ENCODE data around the gene ZMYND11. TPM values are rescaled to one million over a fixed set of nuclear protein-coding genes. Genes with fewer than 3 reads are reported as not detected.
A peak's percentile ranks its signal among the peaks of the same experiment; 100 is the strongest.

The ZMYND11 gene
- total RNA-seq, 1 experiment from 2014 or later, result 101 TPM

- H3K9me3 Mint-ChIP-seq (ENCODE audit: unreplicated experiment), result no peaks in the 10 kb centered on the region
- POLR2A ChIA-PET, result no interaction called here
- no peaks in the 10 kb centered on the region for H3K36me3 Mint-ChIP-seq (ENCODE audit: insufficient read depth, unreplicated experiment)
- Histone ChIP-seq H3K36me3 (ENCODE audit: control insufficient read depth, insufficient read depth, low read length) (no peaks in the 10 kb centered on the region), H3K4me1 (no peaks in the 10 kb centered on the region), H3K4me3 (ENCODE audit: low read depth, low read length) (no peak overlapping the region), H3K27me3 (replicated peaks; ENCODE audit: control insufficient read depth, insufficient read depth, low read length) (no peaks in the 10 kb centered on the region; the same call in 1 of the 2 replicates), H3K9me3 (peaks cover 10% of the 10 kb centered on the region; the same call in 1 of the 2 replicates)
- H3K27ac Mint-ChIP-seq (ENCODE audit: unreplicated experiment), result no peak overlapping the region
- H3K27me3 Mint-ChIP-seq (ENCODE audit: insufficient read depth, unreplicated experiment), result no peaks in the 10 kb centered on the region
- CTCF ChIA-PET, result no interaction called here
- intact Hi-C loops (cut with micrococcal nuclease; ENCODE audit: unreplicated experiment), result no loop called here
- H3K4me1 Mint-ChIP-seq (ENCODE audit: low read depth, unreplicated experiment), result no peaks in the 10 kb centered on the region
- BruUV-seq (replicated peaks), result no TSS peak
- no peak for TF ChIP-seq CTCF (IDR thresholded peaks at IDR 0.05; ENCODE audit: insufficient read depth in 1 of 2, low read depth in 1 of 2, low read length in 1 of 2, severe bottlenecking in 1 of 2, unreplicated experiment in 1 of 2)
- H3K4me3 Mint-ChIP-seq (ENCODE audit: unreplicated experiment), result no peak overlapping the region
- DNase-seq, result no peak
These were observed 28.5 kb upstream of the ZMYND11 start for GRCh38 chr10:106740-107139.

GRCh38 chr10:112246-112645 is 23.0 kb upstream of the ZMYND11 start:
- H3K4me1 ChIP-seq, result peaks cover 13% of the 10 kb centered on the region
- no peak for DNase-seq
- POLR2A ChIA-PET, result no interaction called here
- Mint-ChIP-seq H3K4me3 (ENCODE audit: unreplicated experiment) (no peak overlapping the region), H3K4me1 (ENCODE audit: low read depth, unreplicated experiment) (peaks cover 6% of the 10 kb centered on the region), H3K27ac (ENCODE audit: unreplicated experiment) (peak overlapping the region; percentile 45), H3K36me3 (ENCODE audit: insufficient read depth, unreplicated experiment) (no peaks in the 10 kb centered on the region), H3K9me3 (ENCODE audit: unreplicated experiment) (no peaks in the 10 kb centered on the region), H3K27me3 (ENCODE audit: insufficient read depth, unreplicated experiment) (no peaks in the 10 kb centered on the region)
- no peaks in the 10 kb centered on the region for H3K36me3 ChIP-seq (ENCODE audit: control insufficient read depth, insufficient read depth, low read length)
- no TSS peak for BruUV-seq (replicated peaks)
- intact Hi-C loops (cut with micrococcal nuclease; ENCODE audit: unreplicated experiment), result no loop called here
- no peak overlapping the region for H3K4me3 ChIP-seq (ENCODE audit: low read depth, low read length)
- no peak for TF ChIP-seq CTCF (IDR thresholded peaks at IDR 0.05; ENCODE audit: insufficient read depth in 1 of 2, low read depth in 1 of 2, low read length in 1 of 2, severe bottlenecking in 1 of 2, unreplicated experiment in 1 of 2)
- H3K9me3 ChIP-seq, result no peaks in the 10 kb centered on the region
- H3K27me3 ChIP-seq (replicated peaks; ENCODE audit: control insufficient read depth, insufficient read depth, low read length), result no peaks in the 10 kb centered on the region; the same call in 1 of the 2 replicates
- CTCF ChIA-PET, result no interaction called here

GRCh38 chr10:124874-125273 is 10.4 kb upstream of the ZMYND11 start:
- CTCF ChIA-PET, result no interaction called here
- no TSS peak for BruUV-seq (replicated peaks)
- TF ChIP-seq CTCF (IDR thresholded peaks at IDR 0.05; ENCODE audit: insufficient read depth in 1 of 2, low read depth in 1 of 2, low read length in 1 of 2, severe bottlenecking in 1 of 2, unreplicated experiment in 1 of 2), result no peak
- Histone ChIP-seq H3K4me1 (peaks cover 24% of the 10 kb centered on the region), H3K4me3 (ENCODE audit: low read depth, low read length) (no peak overlapping the region), H3K9me3 (peaks cover 4% of the 10 kb centered on the region; the same call in 1 of the 2 replicates), H3K36me3 (ENCODE audit: control insufficient read depth, insufficient read depth, low read length) (no peaks in the 10 kb centered on the region), H3K27me3 (replicated peaks; ENCODE audit: control insufficient read depth, insufficient read depth, low read length) (no peaks in the 10 kb centered on the region)
- Mint-ChIP-seq H3K4me3 (ENCODE audit: unreplicated experiment) (no peak overlapping the region), H3K9me3 (ENCODE audit: unreplicated experiment) (peaks cover 11% of the 10 kb centered on the region), H3K27ac (ENCODE audit: unreplicated experiment) (no peak overlapping the region), H3K4me1 (ENCODE audit: low read depth, unreplicated experiment) (peaks cover 16% of the 10 kb centered on the region), H3K27me3 (ENCODE audit: insufficient read depth, unreplicated experiment) (peaks cover 2% of the 10 kb centered on the region), H3K36me3 (ENCODE audit: insufficient read depth, unreplicated experiment) (peaks cover 4% of the 10 kb centered on the region)
- intact Hi-C loops (cut with micrococcal nuclease; ENCODE audit: unreplicated experiment), result no loop called here
- POLR2A ChIA-PET, result no interaction called here
- no peak for DNase-seq
